ENCODE measurements around the gene TMEM50B.
"Not testable (repeated sequence)": the region's sequence is repeated elsewhere in the genome, so short reads cannot be mapped to it uniquely, and the experiment has no call there.

TMEM50B gene

GRCh38 chr21:33477066-33477465, 2.7 kb downstream of the TMEM50B start:
- DNase-seq: no peak

DNA sequence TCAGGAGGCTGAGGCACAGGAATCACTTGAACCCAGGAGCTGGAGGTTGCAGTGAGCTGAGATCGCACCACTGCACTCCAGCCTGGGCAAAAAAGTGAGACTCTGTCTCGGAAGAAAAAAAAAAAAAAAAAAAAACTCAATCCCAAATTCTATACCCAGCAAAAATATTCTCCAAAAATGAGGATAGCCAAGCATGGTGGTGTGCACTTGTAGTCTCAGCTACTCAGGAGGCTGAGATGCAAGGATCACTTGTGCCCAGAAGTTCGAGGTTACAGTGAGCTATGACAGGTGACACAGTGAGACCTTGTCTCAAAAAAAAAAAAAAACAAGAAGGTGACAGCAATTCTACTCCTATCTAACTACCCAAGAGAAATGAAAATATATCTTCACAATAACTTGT, 6.4 kb downstream of the TMEM50B start:
- no peak for DNase-seq

- DNase-seq: no peak
These were observed 9.1 kb downstream of the TMEM50B start for GRCh38 chr21:33470701-33471100.

GRCh38 chr21:33469183-33469582, 10.6 kb downstream of the TMEM50B start:
- DNase-seq: not testable (repeated sequence)

DNA sequence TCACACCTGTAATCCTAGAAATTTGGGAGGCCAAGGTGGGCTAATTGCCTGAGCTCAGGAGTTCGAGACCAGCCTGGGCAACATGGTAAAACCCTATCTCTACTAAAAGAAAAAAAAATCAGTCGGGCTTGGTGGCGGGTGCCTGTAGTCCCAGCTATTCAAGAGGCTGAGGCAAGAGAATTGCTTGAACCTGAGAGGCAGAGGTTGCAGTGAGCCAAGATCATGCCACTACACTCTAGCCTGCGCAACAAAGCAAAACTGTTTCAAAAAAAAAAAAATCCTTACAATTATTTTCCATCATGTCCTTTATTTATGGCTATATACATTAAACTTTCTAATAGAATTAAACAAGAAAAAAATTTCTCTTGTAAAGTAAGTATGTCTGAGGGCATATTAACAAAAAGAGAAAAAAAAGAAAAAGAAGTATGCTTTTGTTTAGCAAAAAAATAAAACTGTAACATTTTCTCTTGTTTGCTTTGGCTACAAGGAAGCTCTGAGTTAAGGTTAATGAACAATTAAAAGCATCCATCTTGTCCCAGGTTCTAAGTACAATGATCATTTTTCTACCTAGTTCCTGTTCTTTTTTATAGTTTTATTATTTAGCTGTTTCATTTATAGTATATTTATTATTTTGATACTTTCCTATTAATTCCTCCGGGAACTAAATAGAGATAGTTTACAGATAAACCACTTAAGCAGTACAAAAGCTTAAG, 18.1 kb downstream of the TMEM50B start:
- no peak for DNase-seq

GRCh38 chr21:33458861-33459260, 20.9 kb downstream of the TMEM50B start:
- DNase-seq: no peak

DNA sequence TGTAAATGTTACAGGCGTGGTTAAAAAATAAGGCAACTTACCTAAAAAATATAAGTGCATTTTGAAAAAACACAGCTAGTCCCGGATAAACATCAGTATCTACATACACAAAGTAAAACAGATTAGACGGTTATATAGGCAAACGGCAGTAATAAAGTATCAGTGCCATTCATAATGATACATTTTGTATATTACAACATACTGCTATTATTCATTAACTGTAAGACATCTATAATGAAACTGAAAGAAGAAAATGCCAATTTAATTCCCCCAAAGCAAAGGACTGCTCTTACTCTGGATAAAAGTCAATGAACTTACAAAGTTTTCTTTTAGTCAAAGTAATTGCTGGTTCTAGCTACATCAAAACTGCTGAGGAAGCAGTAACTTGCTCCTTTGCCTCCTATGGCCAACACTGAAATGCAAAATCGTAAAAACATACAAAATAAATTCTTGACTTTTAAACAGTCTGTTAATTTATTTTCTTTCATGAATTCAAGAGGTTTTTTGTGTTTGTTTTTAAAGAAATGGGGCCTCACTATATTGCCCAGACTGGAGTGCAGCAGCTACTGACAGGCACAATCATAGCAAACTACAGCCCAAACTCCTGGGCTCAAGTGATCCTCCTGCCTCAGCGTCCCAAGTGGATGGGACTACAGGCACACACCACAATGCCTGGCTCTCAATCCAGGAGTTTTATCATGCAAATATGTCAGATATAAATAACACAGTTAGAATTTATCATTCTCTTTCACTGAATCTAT, 23.9 kb downstream of the TMEM50B start:
- DNase-seq: no peak

GRCh38 chr21:33452362-33452761, 27.4 kb downstream of the TMEM50B start:
- no peak for DNase-seq

- no peak for DNase-seq
These were observed 28.1 kb downstream of the TMEM50B start for GRCh38 chr21:33451634-33452071.

DNA sequence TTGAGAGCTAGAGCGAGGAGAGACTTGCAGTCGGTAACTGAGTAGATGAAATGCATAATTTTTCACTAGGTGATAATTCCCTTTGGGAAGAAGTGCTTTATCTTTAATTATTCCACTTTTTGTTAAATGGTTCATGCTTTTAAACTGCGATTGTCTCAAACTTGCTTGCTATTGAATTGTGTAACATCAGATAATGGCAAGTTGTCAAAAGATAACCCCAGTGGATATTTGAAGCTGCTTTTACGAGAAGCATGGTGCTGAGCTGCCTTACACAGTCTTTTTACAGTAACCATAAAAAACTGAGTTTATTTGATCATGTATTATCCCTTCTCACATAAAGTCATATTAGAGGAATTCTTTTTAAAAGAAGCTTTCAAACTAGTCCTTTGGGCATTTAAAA, 30.2 kb downstream of the TMEM50B start:
- DNase-seq: no peak

GRCh38 chr21:33446620-33447019, 33.2 kb downstream of the TMEM50B start:
- DNase-seq: not testable (repeated sequence)

DNA sequence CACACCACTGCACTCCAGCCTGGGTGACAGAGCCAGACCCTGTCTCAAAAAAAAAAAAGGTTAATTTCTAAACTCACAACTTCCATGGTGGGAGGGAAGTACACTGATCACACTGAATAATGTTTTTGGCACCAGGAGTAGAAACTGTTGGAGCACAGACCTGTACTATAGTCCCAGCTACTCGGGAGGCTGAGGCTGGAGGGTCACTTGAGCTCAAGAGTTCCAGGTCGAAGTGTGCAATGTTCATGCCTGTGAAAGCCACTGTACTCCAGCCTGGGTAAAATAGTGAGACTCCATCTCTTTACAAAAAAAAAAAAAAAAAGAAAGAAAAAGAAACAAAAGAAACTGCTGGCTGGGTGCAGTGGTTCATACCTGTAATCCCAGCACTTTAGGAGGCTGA, 35.3 kb downstream of the TMEM50B start:
- DNase-seq: no peak

- no peak for DNase-seq
These were observed 36.6 kb downstream of the TMEM50B start for GRCh38 chr21:33443194-33443593.

GRCh38 chr21:33441489-33442477, 38.0 kb downstream of the TMEM50B start:
- no peak for DNase-seq

- no peak for DNase-seq
These were observed 42.6 kb downstream of the TMEM50B start for GRCh38 chr21:33437140-33437539.

- no peak for DNase-seq
These were observed 44.9 kb downstream of the TMEM50B start for GRCh38 chr21:33434770-33435360.

- no peak for DNase-seq
These were observed 46.2 kb downstream of the TMEM50B start for GRCh38 chr21:33433425-33434114.

GRCh38 chr21:33433001-33433400, 46.8 kb downstream of the TMEM50B start:
- no peak for DNase-seq

DNA sequence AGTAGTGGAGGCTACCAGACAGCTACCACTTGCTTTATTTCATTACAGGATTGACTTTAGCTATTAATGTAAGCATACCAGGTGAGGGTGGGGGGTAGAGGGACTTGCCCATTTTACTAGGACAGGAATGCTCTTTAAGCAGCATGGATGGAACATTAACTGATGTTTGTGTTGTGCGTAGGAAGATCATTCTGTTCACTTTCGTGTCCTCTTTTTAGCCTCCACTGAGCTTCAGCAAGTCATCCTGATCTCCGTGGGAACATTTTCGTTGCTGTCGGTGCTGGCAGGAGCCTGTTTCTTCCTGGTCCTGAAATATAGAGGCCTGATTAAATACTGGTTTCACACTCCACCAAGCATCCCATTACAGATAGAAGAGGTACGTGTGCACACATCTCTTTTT, 47.3 kb downstream of the TMEM50B start:
- no peak for DNase-seq

GRCh38 chr21:33430858-33431257, 48.9 kb downstream of the TMEM50B start:
- DNase-seq: no peak

- no peak for DNase-seq
These were observed 51.1 kb downstream of the TMEM50B start for GRCh38 chr21:33428669-33429068.

- DNase-seq: no peak
These were observed 52.7 kb downstream of the TMEM50B start for GRCh38 chr21:33427051-33427450.
